SH-SY5Y (cell line): ENCODE results near the gene CYP3A4.

Source experiments
- GATA2 ChIP-seq: IDR thresholded peaks from 2 replicates; pipeline ENCODE4 v1.6.1; 2011; ENCODE audit warnings: mild to moderate bottlenecking, low read depth, low read length
- GATA3 ChIP-seq: IDR thresholded peaks from 2 replicates; pipeline ENCODE4 v1.6.1; 2011; ENCODE audit warnings: low read depth, mild to moderate bottlenecking, low read length, moderate library complexity

The CYP3A4 gene

GRCh38 chr7:99739699-99740572, 44.0 kb downstream of the CYP3A4 start:
- TF ChIP-seq GATA2, result no peak

DNA sequence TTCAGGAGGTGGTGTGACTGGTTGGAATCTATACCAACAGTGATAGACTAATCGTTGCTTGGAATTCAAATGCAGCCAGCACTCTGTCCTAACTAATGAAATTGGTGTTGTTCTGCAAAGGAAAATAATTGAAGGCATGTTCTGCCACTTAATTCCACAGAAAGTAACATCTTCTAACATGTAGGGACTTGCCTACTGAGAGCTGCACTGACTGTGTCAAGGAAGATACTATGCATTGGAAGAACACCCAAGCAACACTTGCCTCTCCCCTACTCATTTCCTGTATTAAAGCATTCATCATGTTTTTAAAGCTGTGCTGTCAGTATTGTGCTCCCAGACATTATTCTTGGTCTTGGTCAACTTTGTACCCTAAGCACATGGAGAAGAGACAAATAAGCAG, 46.3 kb downstream of the CYP3A4 start:
- no peak for TF ChIP-seq GATA3
- TF ChIP-seq GATA2, result no peak

DNA sequence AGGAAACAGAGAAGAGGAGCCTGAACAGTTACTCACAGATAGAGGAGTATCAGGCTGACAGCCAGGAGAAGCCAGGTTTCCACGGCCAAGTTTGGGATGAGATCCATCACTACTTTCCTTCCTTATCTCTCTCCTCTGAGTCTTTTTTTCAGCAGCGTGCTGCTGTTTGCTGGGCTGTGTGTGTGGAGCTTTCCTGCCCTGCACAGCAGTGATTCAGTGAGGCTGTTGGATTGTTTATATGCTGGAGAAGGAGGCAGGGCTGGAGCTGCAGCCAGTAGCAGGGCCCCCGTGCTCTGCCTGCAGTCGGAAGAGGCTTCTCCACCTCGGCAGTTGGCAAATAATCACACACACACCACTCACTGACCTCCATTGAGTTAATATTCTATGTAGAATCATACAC, 49.0 kb downstream of the CYP3A4 start, which contains the start of gene CYP3A7:
Gene CYP3A7 (minus strand): TSS at position 210 of the 400 bp plus-strand sequence. CDS start 103 bp downstream, at position 107.
- TF ChIP-seq GATA3, result no peak
- TF ChIP-seq GATA2, result no peak

- TF ChIP-seq GATA3, result no peak
- TF ChIP-seq GATA2, result no peak
Measured at GRCh38 chr7:99733448-99733847, 50.5 kb downstream of the CYP3A4 start.

DNA sequence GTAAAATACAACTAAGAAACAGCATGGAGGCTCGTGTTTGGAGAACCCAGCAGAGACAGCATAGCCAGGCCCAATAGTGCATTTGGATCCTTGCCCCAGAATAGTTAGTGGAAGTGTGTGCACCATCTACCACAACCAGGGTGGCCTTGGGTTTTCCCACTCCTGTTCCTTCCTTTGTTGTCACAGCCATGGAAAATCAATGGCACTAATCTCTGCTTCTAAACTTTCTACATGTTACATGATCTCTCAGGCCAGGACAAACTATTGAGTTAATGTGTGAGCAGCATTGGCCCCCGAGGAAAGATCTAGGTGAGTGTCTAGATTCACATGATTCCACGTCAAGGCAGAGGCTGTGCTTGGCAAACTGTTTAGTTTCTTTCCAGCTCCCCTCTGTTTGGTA, 51.0 kb downstream of the CYP3A4 start:
- no peak for TF ChIP-seq GATA3
- no peak for TF ChIP-seq GATA2

DNA sequence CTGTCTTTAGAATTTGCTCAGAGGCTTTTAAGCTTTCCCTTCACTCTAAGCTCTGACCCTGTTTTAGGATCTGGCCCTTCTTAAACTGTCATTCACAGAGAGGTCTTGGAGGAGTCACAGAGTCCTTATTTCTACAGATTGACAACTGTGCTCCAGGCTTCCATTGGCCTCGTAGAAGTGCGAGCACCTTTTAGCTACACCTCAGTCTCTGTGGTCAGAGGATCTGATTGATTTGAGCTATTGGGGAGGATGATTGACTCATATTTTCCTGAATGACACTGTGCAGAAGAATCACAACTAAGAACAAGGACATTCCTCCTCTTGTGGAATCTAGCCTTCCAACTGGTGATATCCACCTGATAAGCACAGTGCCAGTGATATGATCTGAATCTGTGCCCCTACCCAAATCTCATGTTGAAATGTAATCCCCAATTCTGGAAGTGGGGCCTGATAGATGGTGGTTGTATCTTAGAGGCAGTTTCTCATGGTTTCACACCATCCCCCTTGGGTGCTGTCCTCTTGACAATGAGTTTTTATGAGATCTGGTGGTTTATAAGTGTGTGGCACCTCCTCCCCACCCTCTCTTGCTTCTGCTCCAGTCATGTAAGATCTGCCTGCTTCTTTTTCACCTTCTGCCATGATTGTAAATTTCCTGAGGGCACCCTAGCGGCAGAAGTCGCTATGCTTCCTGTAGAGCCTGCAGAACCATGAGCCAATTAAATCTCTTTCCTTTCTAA, 52.2 kb downstream of the CYP3A4 start:
- TF ChIP-seq GATA3 (no peak), GATA2 (no peak)

GRCh38 chr7:99730992-99731391, 53.0 kb downstream of the CYP3A4 start:
- no peak for TF ChIP-seq GATA3
- no peak for TF ChIP-seq GATA2

- TF ChIP-seq GATA2 (no peak), GATA3 (no peak)
Measured at GRCh38 chr7:99730238-99730810, 53.7 kb downstream of the CYP3A4 start.

DNA sequence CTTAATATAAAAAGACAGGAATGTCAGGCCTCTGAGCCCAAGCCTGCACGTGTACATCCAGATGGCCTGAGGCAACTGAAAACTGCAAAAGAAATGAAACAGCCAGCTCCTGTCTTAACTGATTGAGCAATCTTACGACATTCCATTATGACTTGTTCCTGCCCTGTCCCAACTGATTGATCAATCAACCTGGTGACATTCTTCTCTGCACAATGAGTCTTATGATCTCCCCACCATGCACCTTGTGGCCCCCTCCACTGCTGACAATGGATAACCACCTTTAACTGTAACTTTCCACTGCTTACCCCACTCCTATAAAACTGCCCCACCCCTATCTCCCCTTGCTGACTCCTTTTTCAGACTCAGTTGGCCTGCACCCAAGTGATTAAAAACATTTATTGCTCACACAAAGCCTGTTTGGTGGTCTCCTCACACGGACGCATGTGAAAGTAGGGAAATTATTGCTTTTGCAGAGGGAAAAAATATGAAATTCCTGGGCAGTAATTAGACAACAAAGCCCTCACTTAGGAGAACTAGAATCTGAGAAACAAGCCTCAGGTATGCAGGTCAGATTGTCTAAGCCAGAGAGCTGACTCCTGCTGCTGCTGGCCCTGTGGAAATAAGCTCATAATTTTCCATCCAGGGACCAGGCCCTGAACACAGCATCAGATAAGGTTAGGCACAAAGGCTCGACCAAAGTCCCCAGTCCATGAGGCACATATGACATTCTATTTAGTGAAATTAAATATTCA, 54.3 kb downstream of the CYP3A4 start:
- TF ChIP-seq GATA2 (no peak), GATA3 (no peak)

- TF ChIP-seq GATA2 (no peak), GATA3 (no peak)
Measured at GRCh38 chr7:99728615-99729014, 55.4 kb downstream of the CYP3A4 start.

DNA sequence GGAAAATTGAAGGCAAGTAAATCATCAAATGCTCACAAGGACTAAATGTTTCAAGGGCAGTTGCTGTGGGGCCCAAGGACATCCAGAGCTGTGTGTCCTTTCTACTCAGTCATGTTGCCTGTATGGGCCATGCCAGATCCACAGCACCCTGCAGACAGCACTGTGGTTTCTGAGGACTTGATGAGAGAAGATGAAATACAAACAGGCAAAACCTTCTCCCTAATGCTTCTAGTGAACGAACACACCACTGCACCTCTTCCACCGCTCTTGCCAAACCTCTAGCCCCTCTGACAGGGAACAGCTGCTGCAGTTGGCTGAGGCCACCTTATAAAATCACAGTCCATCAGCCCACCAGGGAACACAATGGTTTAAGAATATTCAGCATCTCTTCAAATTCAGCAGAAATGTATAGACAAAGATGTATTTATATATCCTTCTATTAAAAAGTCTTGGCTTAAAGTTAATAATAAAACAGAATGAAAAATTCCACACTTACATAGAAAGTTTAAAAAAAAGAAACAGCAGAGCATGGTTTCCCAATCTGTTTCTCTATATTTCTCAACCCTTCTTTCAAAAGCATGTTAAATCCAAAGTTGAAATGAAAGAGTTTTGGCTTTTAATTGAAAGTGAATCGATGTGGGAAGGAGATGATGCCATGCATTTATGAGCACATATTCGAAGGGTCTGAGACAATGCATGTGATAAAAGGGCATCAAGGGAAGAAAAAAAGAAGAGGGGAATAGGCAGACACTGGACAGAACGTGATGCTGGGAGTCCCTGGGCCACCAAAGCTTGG, 63.0 kb downstream of the CYP3A4 start:
- no peak for TF ChIP-seq GATA2
- TF ChIP-seq GATA3, result no peak

GRCh38 chr7:99719996-99720769, 63.8 kb downstream of the CYP3A4 start:
- TF ChIP-seq GATA3 (no peak), GATA2 (no peak)

DNA sequence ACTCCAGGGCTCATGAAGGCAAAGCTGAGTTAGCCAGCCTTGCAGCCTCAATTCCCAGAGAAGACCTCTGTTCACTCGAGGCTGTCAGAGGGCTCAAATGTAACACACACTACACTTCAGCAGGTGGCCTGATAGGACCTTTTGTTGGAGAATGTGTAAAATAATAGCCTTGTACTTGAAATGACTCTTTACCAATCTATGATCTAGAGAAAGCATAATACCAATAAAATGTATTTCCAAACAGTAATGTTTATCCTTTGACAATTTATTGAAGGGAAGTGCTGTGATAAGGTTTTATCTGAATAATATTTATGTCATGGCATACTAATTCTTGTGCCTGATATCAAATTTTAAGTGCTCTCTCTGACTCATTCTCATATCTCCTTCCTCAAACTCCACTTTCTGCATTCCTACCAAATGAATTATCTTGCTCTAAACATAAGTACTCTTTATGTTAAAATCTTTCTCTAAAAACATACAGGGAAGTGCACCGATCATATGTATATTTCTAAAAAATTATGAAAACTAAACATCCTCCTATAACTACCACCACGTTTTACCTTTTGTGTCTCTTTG, 69.9 kb downstream of the CYP3A4 start:
- TF ChIP-seq GATA2 (no peak), GATA3 (no peak)
